Inflammatory macrophage treated with lipopolysaccharide for 1 hour (primary cell): ENCODE measurements around the gene NFE2L1.
"Not testable (repeated sequence)": the region's sequence is repeated elsewhere in the genome, so short reads cannot be mapped to it uniquely, and the experiment has no call there.

ENCODE experiments used
- DNase-seq, 2 donors: peaks; one replicate each; pipeline ENCODE4 v3.0.0-alpha.2; 2020 to 2022

The NFE2L1 gene

GRCh38 chr17:48048384-48049126, 396 bp downstream of the NFE2L1 start:
- peak; percentile 87 to 94 for DNase-seq

DNA sequence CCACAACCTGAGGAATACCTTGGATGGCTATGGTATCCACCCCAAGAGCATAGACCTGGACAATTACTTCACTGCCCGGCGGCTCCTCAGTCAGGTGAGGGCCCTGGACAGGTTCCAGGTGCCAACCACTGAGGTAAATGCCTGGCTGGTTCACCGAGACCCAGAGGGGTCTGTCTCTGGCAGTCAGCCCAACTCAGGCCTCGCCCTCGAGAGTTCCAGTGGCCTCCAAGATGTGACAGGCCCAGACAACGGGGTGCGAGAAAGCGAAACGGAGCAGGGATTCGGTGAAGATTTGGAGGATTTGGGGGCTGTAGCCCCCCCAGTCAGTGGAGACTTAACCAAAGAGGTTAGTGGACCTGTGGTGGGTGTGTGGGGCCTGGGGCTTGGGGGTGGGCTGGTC, 3.1 kb downstream of the NFE2L1 start:
- DNase-seq: no peak

- no peak for DNase-seq
Observed at GRCh38 chr17:48051706-48052486, 3.7 kb downstream of the NFE2L1 start.

- peak in 1 of 2 donors; percentile 52 for DNase-seq
Observed at GRCh38 chr17:48052956-48053757, 5.0 kb downstream of the NFE2L1 start.

GRCh38 chr17:48053758-48054237, 5.6 kb downstream of the NFE2L1 start:
- no peak for DNase-seq

DNA sequence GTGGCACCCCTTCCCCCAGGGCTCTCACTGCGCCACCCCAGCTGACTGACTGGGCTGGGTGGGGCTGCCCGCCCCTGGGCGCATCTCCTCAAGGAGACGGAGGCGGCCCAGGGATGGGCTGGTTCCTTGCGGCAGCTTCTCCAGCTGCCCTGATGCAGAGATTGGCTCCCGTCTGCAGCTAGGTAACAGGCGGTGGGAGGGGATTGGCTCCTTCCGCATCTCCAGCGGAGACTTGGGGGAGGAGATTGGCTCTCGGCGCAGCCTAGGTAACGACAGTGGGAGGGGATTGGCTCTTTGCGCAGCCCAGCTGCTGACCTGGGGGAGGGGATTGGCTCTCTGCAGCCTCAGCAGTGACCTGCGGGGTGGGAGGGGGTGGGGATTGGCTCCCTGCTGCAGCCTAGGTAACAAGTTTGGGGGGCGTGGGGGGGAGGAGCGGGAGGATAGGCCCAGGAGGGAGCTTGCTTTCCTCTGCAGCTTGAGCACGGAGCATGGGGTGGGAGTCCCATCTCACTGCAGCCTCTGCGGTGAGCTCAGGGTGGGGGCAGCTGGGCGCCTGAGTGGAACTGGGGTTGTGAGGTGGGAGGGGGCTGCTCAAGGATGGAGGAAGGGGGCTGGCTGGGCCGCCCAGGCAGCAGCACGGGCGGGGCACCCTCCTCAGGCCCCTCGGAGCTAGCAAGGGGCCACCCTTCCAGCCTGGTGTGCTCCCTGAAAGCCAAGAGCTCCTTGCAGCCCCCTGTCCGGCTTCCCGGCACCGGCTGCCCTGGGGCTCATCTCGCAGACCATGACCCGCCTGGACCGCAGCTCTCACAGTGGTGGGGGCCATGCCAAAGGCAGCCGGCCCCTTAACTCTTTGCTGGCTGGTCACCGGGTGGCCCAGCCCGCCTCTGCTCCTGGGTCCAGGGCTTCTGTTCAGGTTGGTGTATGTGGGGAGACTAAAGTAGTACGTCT, 6.4 kb downstream of the NFE2L1 start:
- no peak for DNase-seq

- peak; percentile 82 to 85 for DNase-seq
Observed at GRCh38 chr17:48055531-48056245, 7.5 kb downstream of the NFE2L1 start.

- DNase-seq: no peak
Observed at GRCh38 chr17:48056246-48056745, 8.1 kb downstream of the NFE2L1 start.

DNA sequence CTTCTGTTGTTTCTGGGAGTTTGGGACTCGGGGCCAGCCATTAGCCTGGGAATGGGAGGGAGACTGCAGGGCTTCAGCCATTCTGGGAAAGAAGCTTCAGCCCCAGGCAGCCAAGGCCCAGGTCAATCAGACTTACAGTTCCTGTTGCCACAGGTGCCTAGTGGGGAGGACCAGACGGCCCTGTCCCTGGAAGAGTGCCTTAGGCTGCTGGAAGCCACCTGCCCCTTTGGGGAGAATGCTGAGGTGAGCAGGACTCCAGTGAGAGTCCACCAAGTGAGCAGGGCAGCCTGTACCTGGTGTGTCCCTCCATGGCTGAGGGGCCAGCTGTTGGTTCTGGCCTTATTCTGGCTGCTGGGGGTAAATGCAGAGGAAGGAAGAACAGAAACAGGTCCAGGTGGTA, 8.7 kb downstream of the NFE2L1 start:
- no peak for DNase-seq

DNA sequence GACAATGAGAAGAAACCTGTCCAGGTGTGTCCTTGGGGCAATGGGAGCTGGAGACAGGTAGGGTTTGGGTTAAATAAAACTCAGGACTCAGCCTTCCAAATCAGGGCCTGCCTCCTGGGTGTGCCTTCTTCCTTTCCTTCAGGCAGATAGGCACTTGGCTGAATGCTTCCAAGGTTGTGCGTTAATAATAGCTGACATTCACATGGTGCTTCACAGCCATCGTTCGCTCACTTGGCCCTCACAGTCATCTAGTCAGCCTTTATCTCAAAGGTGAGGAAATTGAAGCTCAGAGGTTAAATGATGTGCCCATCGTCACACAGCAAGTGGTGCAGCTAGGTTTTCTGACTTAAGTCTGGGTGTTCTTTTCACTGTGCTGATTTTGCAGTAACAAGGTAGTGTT, 9.5 kb downstream of the NFE2L1 start:
- DNase-seq: no peak

DNA sequence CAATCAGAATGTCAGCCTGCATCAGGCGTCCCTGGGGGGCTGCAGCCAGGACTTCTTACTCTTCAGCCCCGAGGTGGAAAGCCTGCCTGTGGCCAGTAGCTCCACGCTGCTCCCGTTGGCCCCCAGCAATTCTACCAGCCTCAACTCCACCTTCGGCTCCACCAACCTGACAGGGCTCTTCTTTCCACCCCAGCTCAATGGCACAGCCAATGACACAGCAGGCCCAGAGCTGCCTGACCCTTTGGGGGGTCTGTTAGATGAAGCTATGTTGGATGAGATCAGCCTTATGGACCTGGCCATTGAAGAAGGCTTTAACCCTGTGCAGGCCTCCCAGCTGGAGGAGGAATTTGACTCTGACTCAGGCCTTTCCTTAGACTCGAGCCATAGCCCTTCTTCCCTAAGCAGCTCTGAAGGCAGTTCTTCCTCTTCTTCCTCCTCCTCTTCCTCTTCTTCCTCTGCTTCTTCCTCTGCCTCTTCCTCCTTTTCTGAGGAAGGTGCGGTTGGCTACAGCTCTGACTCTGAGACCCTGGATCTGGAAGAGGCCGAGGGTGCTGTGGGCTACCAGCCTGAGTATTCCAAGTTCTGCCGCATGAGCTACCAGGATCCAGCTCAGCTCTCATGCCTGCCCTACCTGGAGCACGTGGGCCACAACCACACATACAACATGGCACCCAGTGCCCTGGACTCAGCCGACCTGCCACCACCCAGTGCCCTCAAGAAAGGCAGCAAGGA, 10.4 kb downstream of the NFE2L1 start:
- no peak for DNase-seq

- no peak for DNase-seq
Observed at GRCh38 chr17:48059125-48059668, 11.0 kb downstream of the NFE2L1 start.

DNA sequence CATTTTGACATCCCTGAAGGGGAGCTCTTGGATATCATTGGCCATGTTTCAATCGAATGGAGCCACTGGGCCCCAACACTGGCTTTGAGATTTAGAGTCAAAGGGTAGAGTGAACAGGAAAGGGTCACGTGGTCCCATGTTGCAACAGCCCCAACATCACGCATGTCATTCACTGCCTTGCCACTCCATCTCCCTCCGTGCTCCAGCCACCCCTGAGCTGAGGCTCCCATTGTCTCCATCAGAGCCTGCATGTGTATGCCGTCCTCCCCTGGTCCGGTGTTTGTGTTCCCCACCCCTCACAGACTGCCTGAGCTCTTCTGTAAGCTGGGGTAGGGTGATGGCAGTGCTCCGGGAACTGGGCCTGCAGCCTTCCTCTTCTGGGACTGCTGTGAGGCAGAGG, 12.1 kb downstream of the NFE2L1 start:
- no peak for DNase-seq

DNA sequence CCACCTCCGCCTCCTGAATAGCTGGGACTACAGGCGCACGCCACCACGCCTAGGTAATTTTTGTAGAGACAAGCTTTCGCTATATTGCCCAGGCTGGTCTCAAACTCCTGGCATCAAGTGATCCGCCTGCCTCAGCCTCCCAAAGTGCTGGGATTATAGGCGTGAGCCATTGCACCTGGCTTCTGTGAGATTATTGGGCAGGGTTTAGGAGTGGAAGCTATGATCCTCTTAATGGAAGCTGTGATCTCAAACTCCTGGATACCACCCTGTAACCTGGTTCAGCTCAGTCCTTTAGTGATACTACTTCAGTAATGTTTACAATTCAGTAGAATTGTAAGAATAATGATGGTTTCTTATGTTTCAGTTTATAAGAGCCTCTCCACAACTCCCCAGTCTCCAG, 14.1 kb downstream of the NFE2L1 start:
- no peak for DNase-seq

- no peak for DNase-seq
Observed at GRCh38 chr17:48064638-48065037, 16.5 kb downstream of the NFE2L1 start.

GRCh38 chr17:48066192-48066591, 18.0 kb downstream of the NFE2L1 start:
- DNase-seq: no peak

- DNase-seq: no peak
Observed at GRCh38 chr17:48066656-48067055, 18.5 kb downstream of the NFE2L1 start.

DNA sequence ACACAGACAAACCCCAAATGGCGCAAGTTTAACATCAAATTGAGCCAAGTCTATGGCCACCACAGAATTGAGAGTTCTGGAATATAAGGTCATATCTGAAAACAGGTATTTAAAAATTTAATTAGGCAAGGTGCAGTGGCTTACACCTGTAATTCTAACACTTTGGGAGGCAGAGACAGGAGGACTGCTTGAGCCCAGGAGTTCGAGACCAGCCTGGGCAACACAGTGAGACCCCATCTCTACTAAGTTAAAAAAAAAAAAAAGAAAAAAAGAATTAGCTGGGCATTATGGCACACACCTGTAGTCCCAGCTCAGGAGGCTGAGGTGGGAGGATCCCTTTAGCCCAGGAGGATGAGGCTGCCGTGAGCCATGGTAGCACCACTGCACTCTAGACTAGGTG, 19.1 kb downstream of the NFE2L1 start:
- DNase-seq: no peak

- DNase-seq: not testable (repeated sequence)
Observed at GRCh38 chr17:48067808-48068207, 19.6 kb downstream of the NFE2L1 start.

DNA sequence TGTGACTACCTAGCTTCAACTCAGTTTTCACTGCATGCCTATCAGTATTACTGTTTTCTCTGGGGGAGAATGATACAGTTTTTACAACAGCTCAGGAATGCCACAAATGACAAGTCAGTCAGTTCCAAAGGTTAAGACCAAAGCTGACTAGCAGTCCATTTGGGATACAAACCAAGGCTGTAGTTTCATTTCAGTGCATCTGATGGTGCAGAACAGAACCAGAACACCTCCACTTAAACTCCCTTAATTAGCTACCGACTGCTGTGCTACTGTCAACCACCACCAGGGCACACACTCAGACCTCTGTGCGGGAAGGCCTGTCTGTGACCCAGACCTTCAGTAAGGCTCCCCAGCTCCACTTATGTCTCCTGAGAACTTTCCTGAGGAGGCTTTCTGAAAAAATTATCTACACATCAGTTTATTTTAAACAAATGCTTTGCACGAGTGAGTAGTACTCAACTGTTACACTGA, 20.4 kb downstream of the NFE2L1 start:
- no peak for DNase-seq
